MCF 10A (cell line): ENCODE data around the gene DYNC2I2. TPM values are rescaled to one million over a fixed set of nuclear protein-coding genes. Genes with fewer than 3 reads are reported as not detected.
A peak's percentile ranks its signal among the peaks of the same experiment; 100 is the strongest.

Source experiments
- BruUV-seq: library from RNA; stranded (reverse); fragments of 400-500 nt; replicated peaks from 2 replicates; lab custom pipeline; 2021; lab: Mats Ljungman, UMichigan
- CTCF ChIA-PET: fragments of 300-600 bp; sonication (Branson Sonifier 250); formaldehyde crosslinking; extraction: SDS; loops from one replicate; lab custom pipeline; 2021; ENCODE audit warnings: antibody characterized with exemption, inconsistent platforms; lab: Yijun Ruan, JAX
- POLR2A ChIA-PET: fragments of 300-600, 350-650 bp; sonication (Branson Sonifier 250); formaldehyde crosslinking; extraction: SDS; loops from one replicate; lab custom pipeline; 2020; ENCODE audit warnings: antibody characterized with exemption, inconsistent platforms; lab: Yijun Ruan, JAX
- DNase-seq: peaks from one replicate; pipeline ENCODE4 v3.0.0-alpha.2; 2018; ENCODE audit not compliant: unreplicated experiment
- H3K27ac Mint-ChIP-seq: one replicate; pipeline ENCODE4 v1.8.0; 2022; ENCODE audit warnings: mild to moderate bottlenecking, low read depth, mixed read lengths; ENCODE audit not compliant: unreplicated experiment
- H3K27me3 Mint-ChIP-seq: one replicate; pipeline ENCODE4 v1.8.0; 2022; ENCODE audit warnings: mixed read lengths; ENCODE audit not compliant: insufficient read depth, unreplicated experiment
- H3K36me3 Mint-ChIP-seq: one replicate; pipeline ENCODE4 v1.8.0; 2022; ENCODE audit warnings: mild to moderate bottlenecking, moderate library complexity, mixed read lengths; ENCODE audit not compliant: insufficient read depth, unreplicated experiment
- H3K4me1 Mint-ChIP-seq: one replicate; pipeline ENCODE4 v1.8.0; 2022; ENCODE audit warnings: mixed read lengths; ENCODE audit not compliant: insufficient read depth, unreplicated experiment
- H3K4me3 Mint-ChIP-seq: one replicate; pipeline ENCODE4 v1.8.0; 2022; ENCODE audit warnings: mild to moderate bottlenecking, moderate library complexity, mixed read lengths; ENCODE audit not compliant: unreplicated experiment
- H3K9me3 Mint-ChIP-seq: one replicate; pipeline ENCODE4 v1.8.0; 2022; ENCODE audit warnings: mixed read lengths; ENCODE audit not compliant: unreplicated experiment
- intact Hi-C: fragments of 100-400 bp; cut with micrococcal nuclease; formaldehyde crosslinking; loops from 2 replicates; pipeline ENCODE4 v1.14.1; 2022
- total RNA-seq: library from RNA; stranded (reverse); gene quantifications from 2 replicates; pipeline ENCODE4 v1.2.3, GENCODE V29; 2022
- TF ChIP-seq, protein P1 (sequence below): fragments of 200-600 bp; IDR thresholded peaks from one replicate; pipeline ENCODE4 v1.8.0; 2022; ENCODE audit warnings: antibody characterized with exemption, mild to moderate bottlenecking; ENCODE audit not compliant: unreplicated experiment

DYNC2I2 gene
- total RNA-seq, 1 experiment from 2014 or later: 43.7 TPM

DNA sequence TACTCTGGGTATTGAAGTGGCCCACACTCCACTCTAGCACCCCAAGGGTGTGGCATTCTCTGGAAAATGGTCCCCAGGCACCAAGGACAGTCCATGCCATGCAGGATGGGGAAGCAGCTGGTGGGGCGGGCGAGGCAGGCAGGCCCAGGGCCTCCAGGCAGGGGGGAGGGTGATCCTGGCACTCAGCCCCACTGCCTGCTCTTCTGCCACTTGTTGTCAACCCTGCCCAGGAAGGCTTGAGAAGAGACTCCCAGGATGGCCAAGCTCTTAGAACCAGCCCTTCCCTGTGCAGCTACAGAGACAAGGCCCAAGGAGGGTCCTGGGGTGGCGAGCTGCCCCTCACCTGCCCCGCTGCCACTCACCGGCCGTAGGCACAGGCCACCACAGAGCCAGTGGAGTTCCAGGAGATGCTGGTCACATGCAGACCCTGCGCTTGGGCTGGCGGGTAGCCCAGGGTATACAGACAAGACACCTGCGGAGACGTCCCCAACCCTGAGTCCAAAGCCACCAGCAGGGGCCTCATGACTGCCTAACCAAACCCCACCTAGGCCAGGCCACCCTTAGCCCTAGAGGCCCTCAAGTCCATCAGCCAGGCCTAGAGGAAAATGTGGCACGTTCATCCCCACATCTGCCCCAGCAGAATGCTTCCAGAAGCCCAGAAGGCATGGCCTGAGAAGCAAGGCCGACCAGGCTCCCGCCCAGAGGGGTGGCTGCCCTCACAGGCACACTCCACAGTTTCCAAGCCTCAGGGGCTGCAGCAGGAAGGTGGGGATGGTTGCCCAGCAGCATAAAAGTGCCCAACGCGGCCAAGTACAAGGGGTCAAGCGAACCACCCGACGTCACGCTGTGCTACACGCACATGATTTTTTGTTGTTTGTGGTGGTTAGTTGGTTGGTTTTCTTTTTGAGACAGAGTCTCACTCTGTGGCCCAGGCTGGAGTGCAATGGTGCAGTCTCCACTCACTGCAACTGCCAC, 19.8 kb downstream of the DYNC2I2 start:
- no TSS peak for BruUV-seq
- TF ChIP-seq, protein P1, sequence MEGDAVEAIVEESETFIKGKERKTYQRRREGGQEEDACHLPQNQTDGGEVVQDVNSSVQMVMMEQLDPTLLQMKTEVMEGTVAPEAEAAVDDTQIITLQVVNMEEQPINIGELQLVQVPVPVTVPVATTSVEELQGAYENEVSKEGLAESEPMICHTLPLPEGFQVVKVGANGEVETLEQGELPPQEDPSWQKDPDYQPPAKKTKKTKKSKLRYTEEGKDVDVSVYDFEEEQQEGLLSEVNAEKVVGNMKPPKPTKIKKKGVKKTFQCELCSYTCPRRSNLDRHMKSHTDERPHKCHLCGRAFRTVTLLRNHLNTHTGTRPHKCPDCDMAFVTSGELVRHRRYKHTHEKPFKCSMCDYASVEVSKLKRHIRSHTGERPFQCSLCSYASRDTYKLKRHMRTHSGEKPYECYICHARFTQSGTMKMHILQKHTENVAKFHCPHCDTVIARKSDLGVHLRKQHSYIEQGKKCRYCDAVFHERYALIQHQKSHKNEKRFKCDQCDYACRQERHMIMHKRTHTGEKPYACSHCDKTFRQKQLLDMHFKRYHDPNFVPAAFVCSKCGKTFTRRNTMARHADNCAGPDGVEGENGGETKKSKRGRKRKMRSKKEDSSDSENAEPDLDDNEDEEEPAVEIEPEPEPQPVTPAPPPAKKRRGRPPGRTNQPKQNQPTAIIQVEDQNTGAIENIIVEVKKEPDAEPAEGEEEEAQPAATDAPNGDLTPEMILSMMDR: no peak
- intact Hi-C loops: loop anchor here (1.0 to 10.0 kb wide), 4 partner anchors 45 to 275 kb away; partner anchors contain the start of genes ENDOG and ODF2
- Mint-ChIP-seq H3K36me3 (peaks cover 67% of the 10 kb centered on the region), H3K9me3 (no peaks in the 10 kb centered on the region), H3K4me3 (peak overlapping the region; percentile 69), H3K4me1 (peaks cover 25% of the 10 kb centered on the region), H3K27ac (peak overlapping the region; percentile 94), H3K27me3 (no peaks in the 10 kb centered on the region)
- ChIA-PET POLR2A (interaction anchor here (0.6 to 4.4 kb wide), 14 partner anchors 9 to 274 kb away, joined by 3 to 64 read pairs (median 10); partner anchors contain the start of genes GLE1, SET, SPTAN1 and ZER1), CTCF (interaction anchor here (0.5 to 4.8 kb wide), 25 partner anchors 9 to 355 kb away, joined by 3 to 18 read pairs (median 5); no protein-coding TSS in a partner anchor)
- DNase-seq: peak; percentile 17

DNA sequence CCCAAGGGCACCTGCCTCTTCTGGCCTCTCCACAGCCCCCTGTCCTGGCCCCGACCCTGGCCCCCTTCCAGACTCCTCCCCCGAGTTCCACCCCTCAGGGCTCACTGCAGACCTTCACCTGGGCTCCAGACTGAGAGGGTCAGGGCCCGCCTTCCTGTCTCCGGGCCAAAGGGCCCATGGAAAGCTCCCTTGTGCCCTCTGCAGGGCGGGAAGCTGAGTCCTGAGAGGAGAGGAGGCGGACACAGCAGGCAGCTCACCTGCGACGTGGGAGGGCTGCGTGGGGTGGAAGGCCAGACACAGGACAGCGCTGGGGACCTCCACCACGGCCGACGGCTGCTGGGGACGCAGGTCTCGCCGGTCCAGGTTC, 20.6 kb downstream of the DYNC2I2 start:
- peak overlapping the region; percentile 69 for H3K4me3 Mint-ChIP-seq
- peak; percentile 87 for DNase-seq
- intact Hi-C loops: loop anchor here (1.0 to 10.0 kb wide), 4 partner anchors 46 to 274 kb away; partner anchors contain the start of genes ENDOG and ODF2
- BruUV-seq: no TSS peak
- no peaks in the 10 kb centered on the region for H3K27me3 Mint-ChIP-seq
- peaks cover 25% of the 10 kb centered on the region for H3K4me1 Mint-ChIP-seq
- H3K27ac Mint-ChIP-seq: peak overlapping the region; percentile 94
- no peaks in the 10 kb centered on the region for H3K9me3 Mint-ChIP-seq
- ChIA-PET POLR2A (interaction anchor here (0.6 to 4.4 kb wide), 28 partner anchors 8 to 444 kb away, joined by 3 to 64 read pairs (median 5); partner anchors contain the start of genes ENDOG, GLE1, ODF2 and SET), CTCF (interaction anchor here (0.6 to 4.8 kb wide), 40 partner anchors 10 to 993 kb away, joined by 3 to 18 read pairs (median 4); partner anchors contain the start of genes DYNC2I2 and ENDOG)
- TF ChIP-seq, protein P1: peak; percentile 41
- H3K36me3 Mint-ChIP-seq: peaks cover 71% of the 10 kb centered on the region

DNA sequence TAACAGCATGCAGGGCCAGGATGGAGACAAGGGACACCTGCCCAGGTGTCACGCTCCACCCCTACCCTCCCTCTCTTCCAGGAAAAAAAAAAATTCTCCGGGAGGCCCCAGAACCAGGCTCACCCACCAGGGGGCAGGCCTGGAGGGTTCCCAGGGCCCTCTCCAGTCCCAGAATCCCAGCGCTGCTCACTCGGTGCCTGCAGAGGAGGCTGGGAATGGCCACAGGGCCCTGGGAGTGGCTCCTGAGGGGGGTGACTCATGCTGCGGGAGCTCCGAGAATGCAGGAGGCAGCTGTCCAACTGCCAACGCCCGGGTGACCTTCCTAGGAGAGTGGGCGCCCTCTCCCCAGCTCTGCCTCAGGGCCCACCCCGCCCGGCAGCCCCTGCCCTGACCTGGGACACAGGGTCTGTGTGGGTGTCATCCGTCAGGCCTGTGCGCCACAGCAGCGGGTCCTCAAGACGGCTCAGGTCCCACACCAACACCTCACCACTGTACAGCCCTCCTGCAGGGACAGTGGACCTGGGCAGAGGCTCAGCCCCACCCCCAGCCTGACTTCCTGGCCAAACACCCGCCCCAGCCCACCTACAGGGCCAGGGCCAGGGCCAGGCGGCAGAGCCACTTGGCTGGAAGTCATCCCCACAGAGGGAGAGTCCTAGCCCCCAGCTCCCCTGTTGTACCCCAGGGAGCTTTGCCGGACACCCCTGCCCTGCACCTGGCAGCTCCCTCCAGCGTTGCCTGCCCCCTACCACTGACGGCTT, 21.2 kb downstream of the DYNC2I2 start:
- Mint-ChIP-seq H3K4me3 (peak overlapping the region; percentile 69), H3K4me1 (peaks cover 25% of the 10 kb centered on the region), H3K27me3 (no peaks in the 10 kb centered on the region), H3K27ac (peak overlapping the region; percentile 94), H3K9me3 (no peaks in the 10 kb centered on the region), H3K36me3 (peaks cover 75% of the 10 kb centered on the region)
- DNase-seq: peak; percentile 97
- intact Hi-C loops: loop anchor here (1.0 to 10.0 kb wide), 6 partner anchors 47 to 273 kb away; partner anchors contain the start of genes ENDOG and ODF2
- TF ChIP-seq, protein P1: peak; percentile 90
- POLR2A ChIA-PET: interaction anchor here (0.6 to 4.4 kb wide), 28 partner anchors 8 to 443 kb away, joined by 3 to 64 read pairs (median 5); partner anchors contain the start of genes ENDOG, GLE1, ODF2 and SET
- CTCF ChIA-PET: interaction anchor here (0.5 to 4.8 kb wide), 45 partner anchors 10 to 993 kb away, joined by 3 to 18 read pairs (median 4); partner anchors contain the start of genes DYNC2I2 and ENDOG
- BruUV-seq: no TSS peak
